ENCODE results near the gene ZSWIM3. TPM values are rescaled to one million over a fixed set of nuclear protein-coding genes. Genes with fewer than 3 reads are reported as not detected.
A peak's percentile ranks its signal among the peaks of the same experiment; 100 is the strongest.

ZSWIM3 gene
- total and polyA plus RNA-seq, 2 of the 13 experiments (the other 11 are each of a cell fraction or from before 2014, with no cell fraction given), result 5.2 to 5.8 TPM

GRCh38 chr20:45826381-45827019, 30.9 kb upstream of the ZSWIM3 start:
- in situ Hi-C loops (cut with HindIII; ENCODE audit: extremely low pct_ligation_motif_present, low pct_unique_long_range_greater_than_20kb), result loop anchor here (5.0 kb wide), 1 partner anchor 121 kb away; no protein-coding TSS in a partner anchor
- intact Hi-C loops (cut with micrococcal nuclease; ENCODE audit: unreplicated experiment), result no loop called here
- Histone ChIP-seq H3K4me2 (ENCODE audit: low read depth, low read length) (peak overlapping the region; percentile 77), H4K20me1 (ENCODE audit: insufficient read depth, low read length) (no peaks in the 10 kb centered on the region), H3K4me1 (ENCODE audit: insufficient read depth, low read length) (peaks cover 75% of the 10 kb centered on the region), H3K9me3 (ENCODE audit: low read length) (no peaks in the 10 kb centered on the region), H3K4me3 (replicated peaks in 1 of 3; ENCODE audit: insufficient read depth in 1 of 3, low read depth in 2 of 3, low read length in 3 of 3) (peak overlapping the region in 1 of 3 experiments; percentile 45; a peak in 2 of 6 replicates), H2AFZ (ENCODE audit: low read length) (peak overlapping the region; percentile 13), H3K27ac (ENCODE audit: extremely low read length, insufficient read depth, low read length) (no peak overlapping the region), H3K36me3 (replicated peaks in 1 of 2; ENCODE audit: control insufficient read depth in 1 of 2, insufficient read depth in 2 of 2, low read length in 2 of 2) (no peaks in the 10 kb centered on the region), H3K27me3 (ENCODE audit: control insufficient read depth in 1 of 2, insufficient read depth in 2 of 2, low read length in 2 of 2) (no peaks in the 10 kb centered on the region), H3K79me2 (ENCODE audit: insufficient read depth, low read length) (no peaks in the 10 kb centered on the region), H3K9ac (ENCODE audit: insufficient read depth, low read depth, low read length) (peak overlapping the region; percentile 17; the same call in 1 of the 2 replicates)
- ChIA-PET CTCF (ENCODE audit: low intra/inter-chr PET ratio, low total read pairs) (interaction anchor here (0.6 kb wide), 1 partner anchor 60 kb away, joined by 3 read pairs; no protein-coding TSS in a partner anchor), POLR2A (interaction anchor here (0.6 to 1.7 kb wide), 9 partner anchors 9 to 411 kb away, joined by 3 to 6 read pairs (median 4); partner anchors contain the start of genes ACOT8, DNTTIP1, PIGT and WFDC3)
- DNase-seq (ENCODE audit: low spot score), result no peak
- peak; percentile 32 for ATAC-seq
- no TSS peak for BruUV-seq (replicated peaks)
- WGBS (ENCODE audit: low lambda C conversion rate), result 13% methylated on average over 6 of the region's 6 CpGs
- no peak for FAIRE-seq
- TF ChIP-seq SAP130 (CRISPR knock-in tag; IDR thresholded peaks at IDR 0.05; ENCODE audit: low read depth) (0 out of 2 replicates have a peak, but pooled peaks have one; percentile 35), MTA1 (CRISPR knock-in tag; IDR thresholded peaks at IDR 0.05; ENCODE audit: borderline replicate concordance) (no peak), IKZF5 (CRISPR knock-in tag; IDR thresholded peaks at IDR 0.05) (peak; percentile 40; the same call in 1 of the 2 replicates), ZNF549 (CRISPR knock-in tag; IDR thresholded peaks at IDR 0.05) (no peak), IKZF1 (IDR thresholded peaks at IDR 0.05) (no peak), NFE2L2 (IDR thresholded peaks at IDR 0.05; ENCODE audit: low read length) (no peak), GATAD2A (CRISPR knock-in tag; IDR thresholded peaks at IDR 0.05) (0 out of 2 replicates have a peak, but pooled peaks have one; percentile 12), ZFP91 (CRISPR knock-in tag; IDR thresholded peaks at IDR 0.05; ENCODE audit: borderline replicate concordance) (0 out of 2 replicates have a peak, but pooled peaks have one; percentile 15), DNMT3B (CRISPR knock-in tag; conservative IDR thresholded peaks at IDR 0.05) (0 out of 2 replicates have a peak, but pooled peaks have one; percentile 40), IRF9 (CRISPR knock-in tag; IDR thresholded peaks at IDR 0.05; ENCODE audit: borderline replicate concordance) (0 out of 2 replicates have a peak, but pooled peaks have one; percentile 45), ZKSCAN1 (IDR thresholded peaks at IDR 0.05; ENCODE audit: low read length) (peak; percentile 73; the same call in 1 of the 2 replicates), ZNF205 (CRISPR knock-in tag; IDR thresholded peaks at IDR 0.05) (0 out of 2 replicates have a peak, but pooled peaks have one; percentile 13), PAXIP1 (CRISPR knock-in tag; conservative IDR thresholded peaks at IDR 0.05) (no peak), THRA (CRISPR knock-in tag; IDR thresholded peaks at IDR 0.05; ENCODE audit: borderline replicate concordance) (no peak), ASH2L (IDR thresholded peaks at IDR 0.05; ENCODE audit: insufficient read length, low read depth, low read length) (no peak)

All from HepG2 (cell line).